GM10266 (cell line): Measurements from ENCODE around the gene SOX6.

Experiments used
- DNase-seq: peaks from one replicate; pipeline ENCODE4 v3.0.0; 2012; ENCODE audit errors: extremely low spot score
- TF ChIP-seq, protein P1 (sequence below): IDR thresholded peaks from 2 replicates; pipeline ENCODE4 v1.5.1; 2012; ENCODE audit warnings: mild to moderate bottlenecking, low read depth; ENCODE audit not compliant: control insufficient read depth, insufficient read depth; ENCODE audit errors: missing control alignments

SOX6 gene

DNA sequence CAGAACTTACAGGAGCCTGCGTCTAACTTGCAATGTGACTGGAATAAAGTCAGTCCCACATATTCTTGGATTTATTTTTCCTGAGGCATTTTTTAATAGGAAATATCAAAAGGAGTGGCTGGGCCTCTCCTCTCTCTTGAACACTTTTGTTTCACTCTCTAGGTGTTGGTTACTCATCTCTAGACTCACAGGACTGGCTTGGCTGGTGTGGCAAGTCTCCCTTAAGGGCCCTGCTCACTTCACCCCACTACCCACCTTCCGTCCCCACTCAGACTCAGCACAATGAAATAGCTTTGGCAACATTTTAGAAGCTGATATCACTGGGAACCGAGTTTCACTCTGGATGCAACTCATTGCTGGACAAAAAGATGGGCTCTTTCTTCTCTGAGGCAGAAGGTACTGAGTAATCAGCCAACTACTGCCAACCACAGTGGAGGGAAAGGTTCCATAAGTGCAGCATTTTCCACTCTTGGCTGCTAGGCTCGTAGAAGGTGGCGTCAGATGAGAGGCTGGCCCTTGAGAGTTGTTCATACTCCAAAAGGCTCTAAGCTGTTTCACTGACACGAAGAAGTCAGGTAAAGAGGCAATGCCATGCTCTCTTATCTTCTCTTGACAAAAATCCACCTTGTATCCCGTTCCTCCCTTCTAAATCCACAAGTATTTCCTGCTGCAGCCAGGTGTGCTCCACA lies 390.6 kb downstream of the SOX6 start:
- TF ChIP-seq, protein P1, sequence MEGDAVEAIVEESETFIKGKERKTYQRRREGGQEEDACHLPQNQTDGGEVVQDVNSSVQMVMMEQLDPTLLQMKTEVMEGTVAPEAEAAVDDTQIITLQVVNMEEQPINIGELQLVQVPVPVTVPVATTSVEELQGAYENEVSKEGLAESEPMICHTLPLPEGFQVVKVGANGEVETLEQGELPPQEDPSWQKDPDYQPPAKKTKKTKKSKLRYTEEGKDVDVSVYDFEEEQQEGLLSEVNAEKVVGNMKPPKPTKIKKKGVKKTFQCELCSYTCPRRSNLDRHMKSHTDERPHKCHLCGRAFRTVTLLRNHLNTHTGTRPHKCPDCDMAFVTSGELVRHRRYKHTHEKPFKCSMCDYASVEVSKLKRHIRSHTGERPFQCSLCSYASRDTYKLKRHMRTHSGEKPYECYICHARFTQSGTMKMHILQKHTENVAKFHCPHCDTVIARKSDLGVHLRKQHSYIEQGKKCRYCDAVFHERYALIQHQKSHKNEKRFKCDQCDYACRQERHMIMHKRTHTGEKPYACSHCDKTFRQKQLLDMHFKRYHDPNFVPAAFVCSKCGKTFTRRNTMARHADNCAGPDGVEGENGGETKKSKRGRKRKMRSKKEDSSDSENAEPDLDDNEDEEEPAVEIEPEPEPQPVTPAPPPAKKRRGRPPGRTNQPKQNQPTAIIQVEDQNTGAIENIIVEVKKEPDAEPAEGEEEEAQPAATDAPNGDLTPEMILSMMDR = no peak
- no peak for DNase-seq

DNA sequence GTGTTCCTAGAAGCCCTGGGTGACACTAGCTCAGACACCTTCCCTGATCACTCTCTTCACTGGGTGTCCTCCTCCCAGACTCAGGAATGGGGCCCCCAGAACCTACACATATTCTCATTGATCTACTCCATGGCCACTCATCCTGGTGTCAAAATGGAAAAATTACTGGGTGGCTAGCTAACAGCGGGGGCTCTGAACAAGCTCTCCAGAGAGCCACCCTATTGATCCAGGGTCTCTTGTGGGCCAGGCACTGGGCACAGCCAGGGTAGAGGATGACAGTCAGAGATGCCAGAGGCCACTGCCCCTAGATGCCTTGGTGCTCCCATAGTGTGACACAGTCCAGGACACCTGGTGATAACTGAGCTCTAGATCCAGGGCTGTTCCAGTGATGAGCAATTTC lies 393.1 kb downstream of the SOX6 start:
- TF ChIP-seq, protein P1 = no peak
- DNase-seq = no peak

DNA sequence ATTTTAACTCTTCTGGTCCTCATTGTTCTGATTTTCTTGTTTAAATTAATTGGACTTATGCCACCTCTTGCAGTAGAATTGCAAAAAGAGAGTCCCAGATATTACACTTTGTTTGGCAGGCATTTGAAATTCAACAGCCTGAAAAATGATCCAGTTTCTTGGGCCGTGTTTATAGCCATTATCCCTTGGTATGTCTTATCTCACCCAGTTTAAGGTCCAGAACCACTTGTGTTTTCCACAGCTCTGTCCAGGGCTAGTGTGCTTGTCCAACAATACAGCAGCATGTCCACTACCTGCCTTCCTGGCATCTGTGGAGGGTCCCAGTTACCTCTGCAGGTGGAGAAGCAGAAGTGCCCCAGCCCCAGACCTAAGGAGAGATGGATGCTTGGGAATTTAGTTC lies 397.4 kb downstream of the SOX6 start:
- no peak for DNase-seq
- TF ChIP-seq, protein P1 = no peak

DNA sequence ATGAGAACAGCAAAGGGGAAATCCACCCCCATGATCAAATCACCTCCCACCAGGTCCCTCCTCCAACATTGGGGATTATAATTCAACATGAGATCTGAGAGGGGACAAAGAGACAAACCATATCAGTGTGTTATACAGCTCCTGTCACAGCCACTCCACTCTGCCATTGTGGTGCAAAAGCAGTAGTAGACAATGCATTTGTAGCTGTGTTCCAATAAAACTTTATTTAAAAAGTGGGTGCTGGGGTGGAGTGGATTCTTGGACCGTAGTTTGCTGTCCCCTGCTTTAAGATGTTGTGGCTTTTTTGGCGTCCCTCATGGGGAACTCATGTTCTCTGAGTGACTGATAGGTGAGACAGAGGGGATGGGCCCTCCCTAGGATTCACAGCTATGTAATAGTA lies 399.1 kb downstream of the SOX6 start:
- no peak for DNase-seq
- TF ChIP-seq, protein P1 = no peak

DNA sequence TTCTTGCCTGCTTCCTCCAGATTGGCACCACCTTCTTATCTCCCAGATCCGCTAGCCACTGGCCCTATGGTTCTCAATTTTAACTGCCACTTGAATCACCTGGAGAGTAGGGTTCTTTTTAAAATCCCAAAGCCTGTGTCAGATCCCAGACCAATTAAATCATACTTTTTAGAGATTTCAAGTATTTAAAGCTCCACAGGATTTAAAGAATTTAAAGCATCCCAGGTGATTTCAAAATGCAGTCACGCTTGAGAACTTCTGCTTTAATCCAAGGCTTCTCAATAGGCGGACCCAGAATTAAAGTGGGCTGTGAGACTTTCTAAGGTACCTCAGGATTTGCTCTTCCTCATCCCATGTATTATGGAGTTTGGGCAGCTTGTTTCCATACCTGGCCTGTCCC lies 400.0 kb downstream of the SOX6 start:
- DNase-seq = no peak
- TF ChIP-seq, protein P1 = no peak

DNA sequence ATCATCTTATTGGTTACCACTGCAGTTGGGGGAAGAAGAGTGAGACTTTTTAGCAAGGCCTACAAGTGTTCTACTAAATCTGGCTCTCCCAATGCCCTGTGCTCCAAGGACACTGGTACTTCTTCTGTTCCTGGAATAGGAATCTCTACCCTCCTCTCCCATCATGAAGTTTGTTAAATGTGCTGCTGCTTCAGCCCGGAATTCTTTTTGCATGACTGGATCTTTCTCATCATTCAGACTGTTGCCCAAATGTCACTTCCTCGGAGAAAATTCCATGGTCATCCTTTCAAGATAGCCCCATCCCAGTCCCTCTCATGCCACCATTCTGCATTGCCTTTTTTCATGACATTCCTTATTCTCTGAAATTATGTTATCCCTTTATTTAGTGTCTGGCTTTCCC lies 400.8 kb downstream of the SOX6 start:
- DNase-seq = no peak
- TF ChIP-seq, protein P1 = no peak
